Small intestine (tissue), 7 donors: ENCODE results near the gene SDK2. TPM values are rescaled to one million over a fixed set of nuclear protein-coding genes. Genes with fewer than 3 reads are reported as not detected.

ENCODE experiments used
- DNase-seq, 2 donors: peaks; one replicate each; pipeline versions ENCODE4 v3.0.0 to v3.0.0-alpha.2; 2013
- FAIRE-seq: peaks from 2 replicates; lab custom pipeline; 2012; peaks lifted over from hg19 to GRCh38; lab: Jason Lieb, UNC
- H3K27ac ChIP-seq, 3 donors: one replicate each; pipeline ENCODE4 v1.5.1; 2013; ENCODE audit warnings: low read length in 2 of 3, mild to moderate bottlenecking in 2 of 3, control low read depth in 1 of 3, inconsistent platforms in 1 of 3, low read depth in 1 of 3, moderate library complexity in 1 of 3
- H3K27me3 ChIP-seq, 3 donors: one replicate each; pipeline ENCODE4 v1.6.1; 2013; ENCODE audit warnings: low read length in 3 of 3, inconsistent platforms in 1 of 3; ENCODE audit not compliant: control insufficient read depth in 3 of 3, insufficient read depth in 3 of 3
- H3K36me3 ChIP-seq, 3 donors: one replicate each; pipeline ENCODE4 v1.6.1; 2013; ENCODE audit warnings: low read length in 3 of 3, inconsistent platforms in 1 of 3, low read depth in 1 of 3, mild to moderate bottlenecking in 1 of 3, moderate library complexity in 1 of 3; ENCODE audit not compliant: control insufficient read depth in 3 of 3, insufficient read depth in 2 of 3
- H3K4me1 ChIP-seq, 3 donors: one replicate each; pipeline ENCODE4 v1.6.1; 2013; ENCODE audit warnings: low read length in 2 of 3, inconsistent platforms in 1 of 3, low read depth in 1 of 3, mild to moderate bottlenecking in 1 of 3, moderate library complexity in 1 of 3; ENCODE audit not compliant: control insufficient read depth in 3 of 3, insufficient read depth in 2 of 3
- H3K4me3 ChIP-seq, 3 donors: one replicate each; pipeline ENCODE4 v1.5.1; 2013; ENCODE audit warnings: low read length in 3 of 3, control low read depth in 1 of 3, inconsistent platforms in 1 of 3, low read depth in 1 of 3, mild to moderate bottlenecking in 1 of 3, moderate library complexity in 1 of 3
- H3K9me3 ChIP-seq, 2 donors: one replicate each; pipeline ENCODE4 v1.6.1; 2013; ENCODE audit warnings: low read depth in 1 of 2, low read length in 1 of 2; ENCODE audit not compliant: control insufficient read depth in 2 of 2, insufficient read depth in 1 of 2
- WGBS, 3 donors: extraction: QIAGEN DNeasy Blood & Tissue Kit; methylation state at CpG; one replicate each; pipeline ENCODE4 v1.1.7; 2013; 5-methylcytosine and 5-hydroxymethylcytosine counted together
- polyA plus RNA-seq, 4 donors: library from polyadenylated mRNA; stranded (reverse) in 3 of 4; unstranded in 1 of 4; fragments of 200-250 nt in 3 of 4; fragments of 120-200 nt in 1 of 4; gene quantifications; one replicate each; pipeline versions ENCODE4 v1.2.1 to v1.2.3, GENCODE V29; 2013
- donor health status: healthy with polysubstance abuse.
- donor health status: control.
- donor health status: control.
- donor health status: Bipolar disorder and iron deficiency.
- donor health status: healthy.

Gene SDK2
- polyA plus RNA-seq, 4 donors: under 0.01 to 1.1 (median 0.10) TPM

DNA sequence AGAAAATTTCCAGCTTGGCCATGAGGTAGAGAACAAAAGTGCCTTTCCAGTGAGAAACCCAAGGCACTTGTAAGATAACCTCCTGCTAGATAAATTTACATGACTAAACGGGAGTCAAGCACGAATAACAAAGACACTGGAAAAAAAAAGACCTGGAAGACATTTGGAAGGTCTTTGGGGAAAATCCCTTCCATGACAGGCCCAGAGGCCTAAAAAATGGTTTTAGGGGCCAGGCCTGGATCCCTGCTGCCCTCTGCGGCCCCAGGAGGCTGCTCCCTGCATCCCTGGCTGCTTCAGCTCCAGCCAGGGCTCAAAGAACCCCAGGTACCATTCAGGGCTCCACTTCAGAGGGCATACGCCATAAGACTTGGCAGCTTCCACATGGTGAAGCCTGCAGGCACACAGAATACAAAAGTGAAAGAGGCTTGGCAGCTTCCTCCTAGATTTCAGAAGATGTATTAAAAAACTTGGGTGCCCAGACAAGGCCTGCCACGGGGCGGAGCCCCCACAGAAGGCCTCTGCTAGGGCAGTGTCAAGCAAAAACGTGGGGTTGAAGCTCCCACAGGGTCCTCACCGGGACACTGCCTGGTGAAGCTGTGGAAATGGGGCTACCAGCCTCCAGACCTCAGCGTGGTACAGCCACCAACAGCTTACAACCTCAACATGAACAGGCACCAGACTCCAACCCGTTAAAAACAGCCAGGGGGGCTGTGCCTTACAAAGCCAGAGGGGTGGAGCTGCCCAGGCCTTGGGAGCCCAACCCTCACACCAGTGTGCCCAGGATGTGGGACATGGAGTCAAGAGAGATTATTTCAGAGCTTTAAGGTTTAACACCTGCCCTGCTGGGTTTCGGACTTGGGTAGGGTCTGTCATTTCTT, 77.1 kb downstream of the SDK2 start:
- H3K4me3 ChIP-seq: no peak overlapping the region
- H3K27me3 ChIP-seq: no peaks in the 10 kb centered on the region
- no peak overlapping the region for H3K27ac ChIP-seq
- FAIRE-seq: no peak
- no peaks in the 10 kb centered on the region for H3K4me1 ChIP-seq
- no peak for DNase-seq
- H3K9me3 ChIP-seq: no peaks in the 10 kb centered on the region
- H3K36me3 ChIP-seq: no peaks in the 10 kb centered on the region
- 55 to 64% (median 60%) methylated on average over 11 of the region's 11 CpGs for WGBS, 3 donors

DNA sequence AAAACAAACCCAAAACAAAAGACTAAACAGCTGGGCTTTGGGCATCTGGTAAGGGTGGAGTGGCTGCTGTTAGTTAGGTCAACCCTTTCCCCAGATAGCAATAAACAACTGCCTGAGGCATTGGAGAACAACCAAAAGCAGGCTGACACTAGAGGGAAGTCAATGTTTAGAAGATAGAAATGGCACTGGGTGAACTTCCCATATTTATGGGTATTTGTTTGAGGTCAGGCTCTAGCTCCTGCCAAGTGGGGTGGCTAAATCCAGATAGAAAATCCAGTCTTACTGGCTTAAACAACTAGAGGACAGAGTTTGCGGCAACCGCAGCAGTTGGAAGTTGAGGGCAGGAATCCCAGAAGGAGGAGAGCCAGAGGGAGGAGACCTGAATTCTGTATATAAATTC, 79.4 kb downstream of the SDK2 start:
- 67 to 94% (median 83%) methylated on average over 2 of the region's 2 CpGs for WGBS, 3 donors

DNA sequence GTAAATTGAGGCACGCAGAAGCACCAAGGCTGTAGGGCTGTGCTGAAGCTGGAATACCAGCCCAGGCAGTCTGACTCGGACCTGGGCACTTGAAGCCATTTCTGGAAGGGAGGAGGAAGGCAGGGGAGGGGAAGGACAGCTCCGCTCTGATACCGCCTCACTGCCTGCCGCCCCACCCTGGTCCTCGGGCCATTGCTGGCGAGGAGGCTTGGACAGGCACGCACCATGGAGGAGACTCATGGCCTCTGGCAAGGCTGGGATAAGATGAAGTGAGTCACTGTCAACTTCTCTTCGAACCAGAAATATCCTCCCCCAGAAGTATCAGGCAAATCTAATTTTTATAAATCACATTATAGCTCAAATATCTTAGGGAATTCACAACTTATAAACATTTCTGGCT, 81.3 kb downstream of the SDK2 start:
- no peak for FAIRE-seq

More for the DNA sequence above, 79.4 kb downstream of the SDK2 start:
- Histone ChIP-seq H3K4me3 (no peak overlapping the region), H3K36me3 (no peaks in the 10 kb centered on the region), H3K27ac (no peak overlapping the region), H3K27me3 (peaks cover 0 to under 1% (median 0%) of the 10 kb centered on the region in 3 donors), H3K4me1 (no peaks in the 10 kb centered on the region), H3K9me3 (no peaks in the 10 kb centered on the region)
- FAIRE-seq (no peak), DNase-seq (no peak)

DNA sequence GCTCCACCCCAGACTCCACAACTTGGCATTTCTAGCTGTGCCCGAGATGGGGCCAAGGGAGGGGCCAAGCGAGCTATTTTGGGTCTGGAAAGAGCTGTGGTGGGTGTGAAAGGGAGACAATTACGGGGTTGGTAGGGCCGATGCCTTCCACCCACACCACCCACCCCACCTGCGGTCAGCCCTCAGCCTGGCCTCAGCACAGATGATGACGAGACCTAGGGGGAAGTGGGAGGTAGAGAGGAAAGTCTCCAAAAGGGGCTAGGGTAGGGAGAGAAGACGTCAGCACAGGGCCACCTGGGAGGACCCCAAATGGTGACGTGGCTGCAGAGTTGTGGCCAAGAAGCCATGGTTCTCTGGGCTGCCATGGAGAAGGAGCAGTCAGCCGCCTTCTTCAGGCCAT, 83.1 kb downstream of the SDK2 start:
- H3K9me3 ChIP-seq: no peaks in the 10 kb centered on the region
- DNase-seq (no peak), FAIRE-seq (no peak)
- 70 to 83% (median 73%) methylated on average over 9 of the region's 9 CpGs for WGBS, 3 donors
- no peaks in the 10 kb centered on the region for H3K36me3 ChIP-seq
- H3K4me3 ChIP-seq: no peak overlapping the region
- no peak overlapping the region for H3K27ac ChIP-seq
- H3K27me3 ChIP-seq: peaks cover 0 to 3% (median 0%) of the 10 kb centered on the region in 3 donors
- no peaks in the 10 kb centered on the region for H3K4me1 ChIP-seq

More for the DNA sequence above, 81.3 kb downstream of the SDK2 start:
- Histone ChIP-seq H3K27ac (no peak overlapping the region), H3K4me3 (no peak overlapping the region), H3K27me3 (peaks cover 0 to 3% (median 0%) of the 10 kb centered on the region in 3 donors), H3K9me3 (no peaks in the 10 kb centered on the region), H3K4me1 (no peaks in the 10 kb centered on the region), H3K36me3 (no peaks in the 10 kb centered on the region)
- no peak for DNase-seq
- 66 to 83% (median 77%) methylated on average over 9 of the region's 9 CpGs for WGBS, 3 donors

DNA sequence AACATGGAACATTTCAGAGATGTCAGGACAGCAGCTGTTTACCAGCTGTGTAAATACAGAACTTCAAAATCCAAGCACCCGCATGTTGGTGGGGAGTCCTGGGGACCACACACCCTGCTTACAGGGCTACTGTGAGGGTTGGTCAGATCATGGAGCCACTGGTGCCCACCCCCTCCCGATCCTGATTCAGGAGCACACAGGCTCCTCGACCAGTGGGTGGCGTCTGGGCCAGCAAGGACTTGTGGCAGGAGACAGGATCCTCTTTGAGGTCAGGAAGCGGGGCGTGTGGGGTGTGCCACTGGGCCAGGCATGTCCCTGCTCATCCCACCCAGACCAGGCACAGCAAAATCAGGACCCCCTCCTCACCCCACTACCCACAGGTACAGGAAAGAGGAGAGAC, 83.6 kb downstream of the SDK2 start:
- H3K27me3 ChIP-seq: peaks cover 0 to 3% (median 0%) of the 10 kb centered on the region in 3 donors
- no peak for DNase-seq
- H3K4me1 ChIP-seq: no peaks in the 10 kb centered on the region
- no peak overlapping the region for H3K4me3 ChIP-seq
- H3K9me3 ChIP-seq: no peaks in the 10 kb centered on the region
- no peak for FAIRE-seq
- H3K27ac ChIP-seq: no peak overlapping the region
- WGBS, 3 donors: 38 to 59% (median 47%) methylated on average over 6 of the region's 6 CpGs
- H3K36me3 ChIP-seq: no peaks in the 10 kb centered on the region

DNA sequence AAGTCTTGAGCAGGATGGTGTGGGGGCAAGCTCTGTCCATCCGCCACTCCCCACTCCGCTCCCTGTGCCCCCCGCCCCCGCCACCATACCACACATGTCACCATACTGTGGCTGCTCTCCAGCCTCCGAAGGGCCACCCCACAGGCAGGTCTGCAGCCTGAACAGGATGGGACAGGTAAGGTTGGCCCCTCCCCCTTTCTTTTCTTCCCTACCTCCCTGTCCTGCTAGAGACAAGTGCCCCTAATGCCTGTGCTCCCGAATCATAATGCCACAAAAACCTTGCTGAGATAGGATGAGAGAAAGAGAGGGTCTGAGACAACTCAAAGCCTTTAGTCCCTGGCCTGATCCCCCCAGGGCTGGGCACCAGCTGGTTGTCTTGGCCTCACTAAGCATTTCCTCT, 84.7 kb downstream of the SDK2 start:
- H3K9me3 ChIP-seq: no peaks in the 10 kb centered on the region
- H3K36me3 ChIP-seq: no peaks in the 10 kb centered on the region
- WGBS, 3 donors: 69 to 89% (median 87%) methylated on average over 4 to 6 of the region's 6 CpGs
- H3K27ac ChIP-seq: no peak overlapping the region
- no peak overlapping the region for H3K4me3 ChIP-seq
- peaks cover 0 to 3% (median 0%) of the 10 kb centered on the region in 3 donors for H3K27me3 ChIP-seq
- DNase-seq (no peak), FAIRE-seq (no peak)
- H3K4me1 ChIP-seq: no peaks in the 10 kb centered on the region

DNA sequence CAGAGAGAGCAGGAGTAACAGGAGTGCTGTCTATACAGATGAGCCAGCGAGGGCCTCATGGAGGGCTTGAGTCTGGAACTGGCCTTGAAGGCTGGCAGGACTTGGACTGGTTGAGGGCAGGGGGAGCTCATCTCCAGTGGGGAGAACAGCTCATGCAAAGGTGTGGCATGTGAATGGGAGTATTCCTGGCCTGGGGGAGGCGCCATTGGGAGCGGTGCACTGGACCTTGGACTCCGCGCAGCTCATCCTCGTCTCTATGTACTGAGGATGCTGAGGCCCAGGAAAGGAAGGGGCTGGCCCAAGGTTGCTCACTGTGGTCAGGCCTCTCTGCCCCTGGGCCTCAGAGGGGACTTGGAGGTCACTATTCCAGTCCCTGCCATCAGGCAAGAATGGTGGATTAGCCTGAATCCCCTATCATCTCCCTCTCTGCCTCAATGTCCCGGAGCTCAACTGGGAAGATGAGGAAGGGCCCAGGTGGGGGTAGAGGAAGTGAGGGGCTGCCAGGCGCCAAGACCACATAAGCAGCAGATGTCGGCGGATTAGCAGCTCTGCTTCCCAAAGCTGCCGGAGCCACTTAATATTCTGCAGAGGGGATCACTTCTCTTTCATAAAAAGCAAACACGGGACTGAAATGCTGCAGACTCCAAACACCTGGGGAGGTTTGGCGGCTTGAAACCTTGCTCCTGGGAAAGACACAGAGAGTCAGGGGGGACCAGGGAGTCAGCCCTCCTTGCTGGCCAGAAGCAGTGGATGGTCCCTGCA, 88.9 kb downstream of the SDK2 start:
- no peak for DNase-seq
- Histone ChIP-seq H3K4me3 (no peak overlapping the region), H3K4me1 (no peaks in the 10 kb centered on the region), H3K27me3 (peaks cover 0 to 3% (median 0%) of the 10 kb centered on the region in 3 donors), H3K36me3 (no peaks in the 10 kb centered on the region), H3K27ac (no peak overlapping the region), H3K9me3 (no peaks in the 10 kb centered on the region)
- WGBS, 3 donors: 72% methylated on average over 13 of the region's 13 CpGs
- no peak for FAIRE-seq

DNA sequence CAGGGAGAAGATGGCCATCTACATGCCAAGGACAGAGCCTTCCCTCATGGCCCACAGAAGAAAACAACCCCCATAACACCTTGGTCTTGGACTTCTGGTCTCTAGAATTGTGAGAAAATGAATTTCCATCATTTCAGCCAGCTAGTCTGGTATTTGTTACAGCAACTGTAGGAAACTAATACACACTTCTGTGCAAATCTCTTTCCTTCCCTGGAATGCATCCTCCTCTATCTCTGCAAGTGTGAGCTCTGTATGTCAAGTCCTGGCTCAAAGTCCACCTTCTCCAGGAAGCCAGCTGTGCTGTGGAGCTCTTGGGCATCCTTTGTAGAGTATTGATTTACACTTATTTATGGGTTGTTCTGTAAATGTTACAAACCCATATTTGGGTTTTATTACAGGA, 89.7 kb downstream of the SDK2 start:
- Histone ChIP-seq H3K4me3 (no peak overlapping the region), H3K27ac (no peak overlapping the region), H3K36me3 (no peaks in the 10 kb centered on the region), H3K27me3 (no peaks in the 10 kb centered on the region), H3K9me3 (no peaks in the 10 kb centered on the region), H3K4me1 (no peaks in the 10 kb centered on the region)
- FAIRE-seq (no peak), DNase-seq (no peak)
